GM12878 (cell line): ENCODE measurements around the gene SLC2A8.

Experiments
- ATF7 ChIP-seq: fragments of 450-650 bp; IDR thresholded peaks from 2 replicates; pipeline ENCODE4 v1.6.1; 2016; ENCODE audit warnings: low read depth, mild to moderate bottlenecking
- HCFC1 ChIP-seq: fragments of 150-350 bp; IDR thresholded peaks from 2 replicates; pipeline ENCODE4 v1.6.1; 2014; ENCODE audit warnings: low read length
- NR2C1 ChIP-seq: fragments of 450-650 bp; IDR thresholded peaks from 2 replicates; pipeline ENCODE4 v1.6.1; 2017; ENCODE audit warnings: antibody characterized with exemption, mild to moderate bottlenecking, moderate library complexity
- POLR2A ChIP-seq: IDR thresholded peaks from 2 replicates; pipeline ENCODE4 v1.6.1; 2011; ENCODE audit warnings: low read depth, mild to moderate bottlenecking, low read length
- RCOR1 ChIP-seq: conservative IDR thresholded peaks from 2 replicates; pipeline ENCODE4 v1.6.1; 2012; ENCODE audit warnings: low read depth, low read length, improper control_type of control experiment
- YY1 ChIP-seq: IDR thresholded peaks from 2 replicates; pipeline ENCODE4 v1.6.1; 2011; ENCODE audit warnings: low read depth, mild to moderate bottlenecking, low read length
- TF ChIP-seq, protein P1 (sequence below), 3 experiments: IDR thresholded peaks in 2 of 3; conservative IDR thresholded peaks in 1 of 3; 2 replicates each; pipeline ENCODE4 v1.5.1; 2011; ENCODE audit warnings: low read depth in 3 of 3, low read length in 3 of 3, mild to moderate bottlenecking in 3 of 3, control low read depth in 2 of 3, moderate library complexity in 2 of 3, inconsistent platforms in 1 of 3, mixed read lengths in 1 of 3; ENCODE audit not compliant: control insufficient read depth in 2 of 3, insufficient read depth in 1 of 3; ENCODE audit errors: extremely low read depth in 1 of 3

- TF ChIP-seq, protein P1, sequence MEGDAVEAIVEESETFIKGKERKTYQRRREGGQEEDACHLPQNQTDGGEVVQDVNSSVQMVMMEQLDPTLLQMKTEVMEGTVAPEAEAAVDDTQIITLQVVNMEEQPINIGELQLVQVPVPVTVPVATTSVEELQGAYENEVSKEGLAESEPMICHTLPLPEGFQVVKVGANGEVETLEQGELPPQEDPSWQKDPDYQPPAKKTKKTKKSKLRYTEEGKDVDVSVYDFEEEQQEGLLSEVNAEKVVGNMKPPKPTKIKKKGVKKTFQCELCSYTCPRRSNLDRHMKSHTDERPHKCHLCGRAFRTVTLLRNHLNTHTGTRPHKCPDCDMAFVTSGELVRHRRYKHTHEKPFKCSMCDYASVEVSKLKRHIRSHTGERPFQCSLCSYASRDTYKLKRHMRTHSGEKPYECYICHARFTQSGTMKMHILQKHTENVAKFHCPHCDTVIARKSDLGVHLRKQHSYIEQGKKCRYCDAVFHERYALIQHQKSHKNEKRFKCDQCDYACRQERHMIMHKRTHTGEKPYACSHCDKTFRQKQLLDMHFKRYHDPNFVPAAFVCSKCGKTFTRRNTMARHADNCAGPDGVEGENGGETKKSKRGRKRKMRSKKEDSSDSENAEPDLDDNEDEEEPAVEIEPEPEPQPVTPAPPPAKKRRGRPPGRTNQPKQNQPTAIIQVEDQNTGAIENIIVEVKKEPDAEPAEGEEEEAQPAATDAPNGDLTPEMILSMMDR (IDR thresholded peaks at IDR 0.05 in 2 of 3, conservative IDR thresholded peaks at IDR 0.05 in 1 of 3; ENCODE audit: control insufficient read depth in 2 of 3, extremely low read depth in 1 of 3, insufficient read depth in 1 of 3, low read depth in 3 of 3, low read length in 3 of 3): no peak
- TF ChIP-seq RCOR1 (no peak), HCFC1 (no peak), POLR2A (no peak), ATF7 (no peak), YY1 (no peak), NR2C1 (no peak)
These were observed 40.7 kb downstream of the SLC2A8 start for GRCh38 chr9:127437497-127438264.
